Natural killer cell treated with Interleukin-12 subunit alpha and Interleukin-12 subunit beta and Interleukin-15 and Interleukin-18, amount 100 ng/mL, for 72 hours (primary cell): Measurements from ENCODE around the gene PCDHA7. TPM values are rescaled to one million over a fixed set of nuclear protein-coding genes. Genes with fewer than 3 reads are reported as not detected.
"Not testable (repeated sequence)": the region's sequence is repeated elsewhere in the genome, so short reads cannot be mapped to it uniquely, and the experiment has no call there.

Experiments used
- ATAC-seq, 2 donors: fragments of 150-1000 bp; cut with Tn5 transposase in 1 of 2; sonication (Bioruptor Pico), chemical (Tn5 transposase) in 1 of 2; 2 replicates each; pipeline ENCODE4 v1.10.0; 2021
- DNase-seq: peaks from one replicate; pipeline ENCODE4 v3.0.0; 2022; ENCODE audit warnings: low spot score
- H3K27ac Mint-ChIP-seq, 2 donors: 1 replicate in 1 of 2; 2 replicates in 1 of 2; pipeline ENCODE4 v1.8.0; 2022; ENCODE audit warnings: mixed read lengths in 2 of 2, mild to moderate bottlenecking in 1 of 2, moderate library complexity in 1 of 2
- H3K27me3 Mint-ChIP-seq, 2 donors: 1 replicate in 1 of 2; 2 replicates in 1 of 2; pipeline ENCODE4 v1.8.0; 2022; ENCODE audit warnings: mixed read lengths in 2 of 2
- H3K36me3 Mint-ChIP-seq: one replicate; pipeline ENCODE4 v1.8.0; 2022; ENCODE audit warnings: mixed read lengths
- H3K4me1 Mint-ChIP-seq, 2 donors: 1 replicate in 1 of 2; 2 replicates in 1 of 2; pipeline ENCODE4 v1.8.0; 2022; ENCODE audit warnings: low read depth in 2 of 2, mixed read lengths in 2 of 2, mild to moderate bottlenecking in 1 of 2
- H3K4me3 Mint-ChIP-seq: one replicate; pipeline ENCODE4 v1.8.0; 2022; ENCODE audit warnings: mixed read lengths
- H3K9me3 Mint-ChIP-seq: 2 replicates; pipeline ENCODE4 v1.8.0; 2022; ENCODE audit warnings: mixed read lengths
- total RNA-seq, 2 donors: library from RNA; stranded (reverse); gene quantifications; one replicate each; pipeline ENCODE4 v1.2.3, GENCODE V29; 2022

PCDHA7 gene
- total RNA-seq, 2 donors from 2014 or later = not detected

GRCh38 chr5:140835622-140836510, 1.8 kb downstream of the PCDHA7 start:
- Mint-ChIP-seq H3K4me3 (no peak overlapping the region), H3K4me1 (no peaks in the 10 kb centered on the region), H3K36me3 (peaks cover 15% of the 10 kb centered on the region), H3K27me3 (peaks cover 9 to 17% of the 10 kb centered on the region in 2 donors), H3K27ac (no peak overlapping the region), H3K9me3 (peaks cover 11% of the 10 kb centered on the region)
- no peak for DNase-seq
- no peak for ATAC-seq

- Mint-ChIP-seq H3K9me3 (peaks cover 7% of the 10 kb centered on the region), H3K27me3 (peaks cover 0 to 17% of the 10 kb centered on the region in 2 donors), H3K36me3 (peaks cover 13% of the 10 kb centered on the region), H3K4me3 (no peak within 1 kb of the TSS), H3K4me1 (no peaks in the 10 kb centered on the region), H3K27ac (no peak within 1 kb of the TSS)
- ATAC-seq (no peak), DNase-seq (no peak)
Observed at GRCh38 chr5:140840978-140841962, 7.2 kb downstream of the PCDHA7 start, which contains the start of gene PCDHA8. Gene PCDHA8, plus strand, starts transcription at chr5:140841187. Its CDS starts 135 bp downstream, at chr5:140841322.

GRCh38 chr5:140842798-140843733, 9.0 kb downstream of the PCDHA7 start:
- ATAC-seq (no peak), DNase-seq (no peak)
- H3K4me1 Mint-ChIP-seq = no peaks in the 10 kb centered on the region

GRCh38 chr5:140848139-140849102, 14.4 kb downstream of the PCDHA7 start, which contains the start of gene PCDHA9:
Gene PCDHA9, plus strand, starts transcription at chr5:140848382. Its CDS starts 114 bp downstream, at chr5:140848496.
- H3K27ac Mint-ChIP-seq, H3K36me3 Mint-ChIP-seq, H3K4me1 Mint-ChIP-seq, H3K4me3 Mint-ChIP-seq, H3K9me3 Mint-ChIP-seq, DNase-seq, ATAC-seq: not testable (repeated sequence)
- peaks cover 0 to 12% of the 10 kb centered on the region in 2 donors for H3K27me3 Mint-ChIP-seq

More at GRCh38 chr5:140842798-140843733, 9.0 kb downstream of the PCDHA7 start:
- Mint-ChIP-seq H3K36me3 (peaks cover 17% of the 10 kb centered on the region), H3K27ac (no peak overlapping the region), H3K27me3 (peaks cover 0 to 23% of the 10 kb centered on the region in 2 donors), H3K4me3 (no peak overlapping the region), H3K9me3 (peaks cover 14% of the 10 kb centered on the region)

GRCh38 chr5:140849831-140850634, 16.0 kb downstream of the PCDHA7 start:
- not testable (repeated sequence) for H3K4me3 Mint-ChIP-seq, DNase-seq, H3K4me1 Mint-ChIP-seq, H3K27ac Mint-ChIP-seq, ATAC-seq, H3K36me3 Mint-ChIP-seq, H3K9me3 Mint-ChIP-seq
- peaks cover 0 to 12% of the 10 kb centered on the region in 2 donors for H3K27me3 Mint-ChIP-seq

GRCh38 chr5:140855772-140856674, 22.0 kb downstream of the PCDHA7 start, which contains the start of gene PCDHA10:
Gene PCDHA10, plus strand, starts transcription at chr5:140855897. Its CDS starts 152 bp downstream, at chr5:140856049.
- H3K36me3 Mint-ChIP-seq = peaks cover 15% of the 10 kb centered on the region
- no peak within 1 kb of the TSS for H3K4me3 Mint-ChIP-seq
- H3K27ac Mint-ChIP-seq = no peak within 1 kb of the TSS
- no peak for DNase-seq
- no peaks in the 10 kb centered on the region for H3K27me3 Mint-ChIP-seq
- peaks cover 2% of the 10 kb centered on the region for H3K9me3 Mint-ChIP-seq
- H3K4me1 Mint-ChIP-seq = no peaks in the 10 kb centered on the region
- no peak for ATAC-seq

GRCh38 chr5:140857177-140857986, 23.3 kb downstream of the PCDHA7 start:
- peaks cover 15% of the 10 kb centered on the region for H3K36me3 Mint-ChIP-seq
- no peaks in the 10 kb centered on the region for H3K4me1 Mint-ChIP-seq
- ATAC-seq (no peak), DNase-seq (no peak)
- H3K27ac Mint-ChIP-seq = no peak overlapping the region
- H3K4me3 Mint-ChIP-seq = no peak overlapping the region
- H3K27me3 Mint-ChIP-seq = no peaks in the 10 kb centered on the region
- peaks cover 2% of the 10 kb centered on the region for H3K9me3 Mint-ChIP-seq

GRCh38 chr5:140857987-140858240, 23.8 kb downstream of the PCDHA7 start:
- peaks cover 2% of the 10 kb centered on the region for H3K9me3 Mint-ChIP-seq
- H3K4me1 Mint-ChIP-seq = no peaks in the 10 kb centered on the region
- peaks cover 15% of the 10 kb centered on the region for H3K36me3 Mint-ChIP-seq
- DNase-seq = no peak
- no peak overlapping the region for H3K4me3 Mint-ChIP-seq
- no peak overlapping the region for H3K27ac Mint-ChIP-seq
- no peaks in the 10 kb centered on the region for H3K27me3 Mint-ChIP-seq
- ATAC-seq = no peak

GRCh38 chr5:140862441-140863295, 28.6 kb downstream of the PCDHA7 start:
- DNase-seq = no peak

More at GRCh38 chr5:140862441-140863295, 28.6 kb downstream of the PCDHA7 start:
- no peak overlapping the region for H3K27ac Mint-ChIP-seq
- H3K4me1 Mint-ChIP-seq = no peaks in the 10 kb centered on the region
- peak in 1 of 2 donors; percentile 31 for ATAC-seq
- no peaks in the 10 kb centered on the region for H3K27me3 Mint-ChIP-seq
- H3K36me3 Mint-ChIP-seq = no peaks in the 10 kb centered on the region
- no peak overlapping the region for H3K4me3 Mint-ChIP-seq
- H3K9me3 Mint-ChIP-seq = peaks cover 2% of the 10 kb centered on the region
